Daoy (cell line): Measurements from ENCODE around the gene MEN1. TPM values are rescaled to one million over a fixed set of nuclear protein-coding genes. Genes with fewer than 3 reads are reported as not detected.
"Not testable (repeated sequence)": the region's sequence is repeated elsewhere in the genome, so short reads cannot be mapped to it uniquely, and the experiment has no call there.

Experiments
- DNase-seq: peaks from one replicate; pipeline ENCODE4 v3.0.0-alpha.2; 2015; ENCODE audit warnings: low read depth
- total RNA-seq: library from RNA; depleted of rRNA; stranded (reverse); fragments of >200 nt; shearing (Covaris generic); gene quantifications from 2 replicates; pipeline ENCODE4 v1.2.3, GENCODE V29; 2014

The MEN1 gene
- total RNA-seq, 1 experiment from 2014 or later = 15.0 TPM

GRCh38 chr11:64845776-64846129 is 35.4 kb upstream of the MEN1 start:
- DNase-seq = not testable (repeated sequence)

GRCh38 chr11:64845129-64845775 is 34.9 kb upstream of the MEN1 start:
- no peak for DNase-seq

- peak; percentile 71 for DNase-seq
Observed at GRCh38 chr11:64844330-64845128, 34.2 kb upstream of the MEN1 start, which contains the start of gene CDC42BPG. TSS of gene CDC42BPG (minus strand) at chr11:64844653. CDS start at chr11:64844569, 84 bp downstream.

- no peak for DNase-seq
Observed at GRCh38 chr11:64843686-64844329, 33.5 kb upstream of the MEN1 start.

- DNase-seq = peak; percentile 39
Observed at GRCh38 chr11:64842851-64843685, 32.7 kb upstream of the MEN1 start.

GRCh38 chr11:64842366-64842759 is 32.0 kb upstream of the MEN1 start:
- DNase-seq = no peak

- no peak for DNase-seq
Observed at GRCh38 chr11:64841592-64842365, 31.4 kb upstream of the MEN1 start.

GRCh38 chr11:64839887-64840782 is 29.8 kb upstream of the MEN1 start:
- DNase-seq = no peak

GRCh38 chr11:64839335-64839734 is 29.0 kb upstream of the MEN1 start:
- DNase-seq = no peak

- DNase-seq = no peak
Observed at GRCh38 chr11:64838600-64839334, 28.4 kb upstream of the MEN1 start.

- no peak for DNase-seq
Observed at GRCh38 chr11:64837887-64838351, 27.6 kb upstream of the MEN1 start.

GRCh38 chr11:64836448-64837072 is 26.2 kb upstream of the MEN1 start:
- no peak for DNase-seq

- DNase-seq = no peak
Observed at GRCh38 chr11:64835616-64836447, 25.5 kb upstream of the MEN1 start.

- peak; percentile 91 for DNase-seq
Observed at GRCh38 chr11:64834723-64835615, 24.6 kb upstream of the MEN1 start.

- no peak for DNase-seq
Observed at GRCh38 chr11:64834031-64834722, 23.8 kb upstream of the MEN1 start.

- no peak for DNase-seq
Observed at GRCh38 chr11:64833509-64833908, 23.2 kb upstream of the MEN1 start.
